NCI-H69 (cell line): ENCODE measurements around the gene TBL3.
A peak's percentile ranks its signal among the peaks of the same experiment; 100 is the strongest.

Experiments used
- DNase-seq: peaks from one replicate; lab custom pipeline; 2025; lab: John Stamatoyannopoulos, UW

Gene TBL3

DNA sequence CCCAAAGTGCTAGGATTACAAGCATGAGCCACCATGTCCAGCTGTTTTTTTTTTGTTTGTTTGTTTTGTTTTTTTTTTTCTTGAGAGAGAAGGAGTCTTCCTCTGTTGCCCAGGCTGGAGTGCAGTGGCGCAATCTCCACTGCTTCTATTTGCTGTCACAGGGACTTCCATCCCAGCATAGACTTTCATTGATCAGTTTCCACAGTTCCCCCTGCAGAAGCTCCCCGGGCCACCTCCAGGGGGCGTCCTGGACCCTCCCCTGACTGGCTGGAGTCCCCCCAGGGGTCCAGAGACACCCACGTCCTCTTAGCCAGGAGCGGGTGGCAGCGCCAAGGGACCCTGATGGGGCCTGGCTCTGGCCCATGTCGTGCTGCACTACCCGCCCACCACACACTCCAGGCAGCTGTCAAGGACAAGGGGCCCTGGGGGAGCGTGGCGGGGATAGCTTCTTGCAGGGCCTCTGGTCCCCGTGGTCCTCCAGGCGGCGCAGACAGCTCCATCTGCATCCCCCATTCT is 44.6 kb downstream of the TBL3 start:
- DNase-seq, result peak; percentile 46

DNA sequence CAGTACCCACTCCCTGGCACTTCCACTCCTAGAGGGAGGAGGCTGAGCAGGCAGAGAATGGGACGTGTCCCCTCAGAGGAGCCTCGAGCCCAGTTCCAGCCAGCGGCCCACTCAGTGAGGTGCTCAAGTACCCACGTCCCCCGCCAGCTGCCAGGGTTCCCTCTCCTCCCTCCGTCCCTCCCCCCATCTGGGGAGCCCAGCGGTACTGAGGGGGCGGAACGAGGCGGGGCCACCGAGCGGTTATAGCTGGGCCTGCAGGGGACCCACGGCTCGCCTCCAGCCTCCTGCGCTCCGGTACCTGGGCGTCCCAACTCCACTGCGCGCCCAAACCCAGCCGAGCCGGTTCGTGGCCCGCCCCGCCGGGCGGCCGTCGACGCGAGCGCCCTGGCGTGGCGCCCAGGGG is 47.7 kb downstream of the TBL3 start, which contains the start of gene NPW:
Gene NPW (plus strand): TSS at position 268 of the 403 bp plus-strand sequence.
- DNase-seq, result peak; percentile 77

- peak; percentile 77 for DNase-seq
Observed at GRCh38 chr16:2019921-2020831, 48.3 kb downstream of the TBL3 start.

GRCh38 chr16:2022723-2023091 is 50.9 kb downstream of the TBL3 start:
- DNase-seq, result no peak

DNA sequence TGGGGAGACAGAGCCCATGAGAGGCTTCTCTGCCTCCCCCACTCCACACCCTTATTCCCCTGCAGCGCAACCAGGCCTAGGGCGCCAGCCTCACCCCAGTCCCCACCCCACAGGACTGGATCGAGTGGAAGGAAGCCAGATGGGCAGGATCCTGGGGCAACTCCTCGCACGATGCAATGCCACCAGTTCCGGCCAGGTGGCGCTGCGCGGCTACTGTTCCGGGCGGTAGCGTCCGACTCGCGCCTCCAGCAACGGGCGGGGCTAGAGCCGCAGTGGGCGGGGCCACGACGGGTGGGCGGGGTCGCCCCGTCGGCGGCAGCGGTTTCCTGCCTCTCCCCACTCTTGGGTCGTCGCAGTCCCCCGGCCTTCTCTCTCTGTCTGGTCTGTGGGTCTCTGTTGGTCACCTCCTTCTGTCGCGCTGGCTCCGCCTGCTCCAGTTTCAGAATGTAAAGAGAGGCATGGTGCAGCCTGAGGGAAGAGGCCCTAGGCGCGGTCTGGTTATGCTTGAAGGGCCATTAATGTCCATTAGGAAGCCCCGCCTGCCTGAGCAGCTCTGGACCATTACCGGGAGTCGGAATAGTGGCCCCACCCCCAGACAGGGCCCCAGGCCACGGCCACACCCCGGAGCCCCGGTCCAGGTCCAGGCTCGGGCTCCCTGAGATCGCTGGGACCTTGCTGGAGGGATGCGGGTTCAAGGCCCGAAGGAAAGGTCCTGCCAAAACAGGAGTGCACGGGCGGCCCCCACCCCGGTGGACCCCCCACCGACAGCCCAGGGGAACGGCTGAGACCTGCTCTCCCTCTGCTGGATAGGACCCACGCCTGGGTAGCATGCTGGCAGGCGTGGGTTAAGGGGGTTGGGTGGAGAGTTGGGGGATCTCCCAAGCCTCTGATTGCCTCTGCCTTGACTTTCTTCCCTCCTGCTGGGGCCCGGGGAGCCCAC is 51.5 kb downstream of the TBL3 start:
- DNase-seq, result peak; percentile 91

GRCh38 chr16:2024032-2024420 is 52.2 kb downstream of the TBL3 start:
- DNase-seq, result no peak

DNA sequence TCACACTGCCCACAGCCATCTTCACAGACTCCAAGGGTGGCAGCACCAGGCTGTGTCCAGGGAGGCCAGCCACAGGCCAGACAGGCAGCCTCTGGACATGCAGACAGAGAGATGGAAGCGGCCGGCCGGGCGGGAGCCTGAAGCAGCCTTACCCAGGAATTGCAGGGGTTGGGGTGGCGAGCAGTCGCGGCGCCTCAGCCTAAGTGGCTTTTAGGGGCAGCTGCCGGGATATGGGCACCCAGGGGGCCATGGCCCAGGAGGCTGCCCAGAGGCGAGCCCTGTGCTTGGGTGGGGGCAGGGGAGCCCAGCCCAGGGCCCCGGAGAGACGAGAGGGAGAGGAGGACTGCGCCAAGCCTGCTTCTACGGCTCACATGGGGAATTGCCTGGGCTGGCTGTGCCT is 53.4 kb downstream of the TBL3 start:
- no peak for DNase-seq

DNA sequence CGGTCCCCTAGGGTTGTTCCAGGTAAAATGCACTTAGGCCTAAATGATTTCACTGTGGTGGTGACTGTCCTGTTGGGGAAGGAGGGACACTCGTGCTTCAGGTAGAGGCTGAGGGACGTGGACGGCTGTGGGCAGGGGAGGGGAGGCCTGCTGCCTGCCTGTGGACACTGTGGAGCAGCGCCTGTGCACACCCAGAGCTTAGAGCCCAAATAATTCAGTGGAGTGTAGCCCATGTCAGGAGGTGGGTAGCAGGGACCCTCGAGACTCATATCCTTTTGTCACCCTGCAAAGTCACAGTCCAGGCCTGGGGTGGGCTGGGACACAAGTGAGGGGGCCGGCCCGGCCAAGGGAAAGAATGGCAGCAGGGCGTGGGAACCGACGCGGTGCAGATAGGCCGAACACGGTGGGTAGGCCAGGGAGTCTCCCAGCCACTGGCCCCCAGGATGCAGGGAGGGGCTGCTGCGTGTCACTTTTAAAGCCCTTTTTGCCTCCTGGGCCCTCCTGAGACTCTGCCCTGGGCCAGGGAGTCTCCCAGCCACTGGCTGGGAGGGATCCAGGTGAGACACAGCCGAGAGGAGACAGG is 54.1 kb downstream of the TBL3 start:
- DNase-seq, result no peak

- DNase-seq, result peak; percentile 73
Observed at GRCh38 chr16:2026461-2027023, 54.7 kb downstream of the TBL3 start, which contains the start of gene NHERF2. Gene NHERF2 (plus strand): TSS chr16:2026902. CDS start chr16:2027006, 104 bp downstream.

- peak; percentile 73 for DNase-seq
Observed at GRCh38 chr16:2027024-2028010, 55.5 kb downstream of the TBL3 start.

DNA sequence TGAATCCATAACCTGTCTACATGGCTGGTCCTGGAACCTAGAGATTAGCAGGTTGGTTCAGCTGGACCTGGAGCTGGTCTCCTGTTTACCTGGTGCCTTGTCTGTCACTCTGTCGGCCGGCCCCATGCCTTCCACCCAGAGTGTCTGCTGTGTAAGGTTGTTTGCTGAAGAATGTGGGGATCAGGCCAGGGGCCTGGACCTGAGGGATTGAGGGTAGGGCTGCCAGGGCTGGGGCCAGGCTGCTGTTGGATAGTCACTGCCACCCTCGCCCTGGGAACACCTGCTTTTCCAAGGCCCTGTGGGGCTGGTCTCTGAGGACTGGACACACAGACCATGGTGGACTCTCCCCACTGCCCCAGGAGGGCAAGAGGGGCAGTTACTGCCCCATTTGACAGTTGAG is 56.3 kb downstream of the TBL3 start:
- DNase-seq, result no peak

- peak; percentile 53 for DNase-seq
Observed at GRCh38 chr16:2028620-2029220, 56.9 kb downstream of the TBL3 start.

- DNase-seq, result no peak
Observed at GRCh38 chr16:2029350-2029749, 57.5 kb downstream of the TBL3 start.

GRCh38 chr16:2030036-2030435 is 58.2 kb downstream of the TBL3 start:
- no peak for DNase-seq

- no peak for DNase-seq
Observed at GRCh38 chr16:2031081-2031577, 59.3 kb downstream of the TBL3 start.
